Esophagus muscularis mucosa (tissue), 4 donors: Measurements from ENCODE around the gene ABCC8.

Experiments used
- EP300 ChIP-seq: sonication (generic); formaldehyde crosslinking; IDR thresholded peaks from one replicate; pipeline ENCODE4 v1.6.1; 2017; ENCODE audit warnings: antibody characterized with exemption
- POLR2A ChIP-seq: fragments of 450-650 bp; IDR thresholded peaks from one replicate; pipeline ENCODE4 v1.6.1; 2017; ENCODE audit warnings: antibody characterized with exemption, moderate library complexity, mild to moderate bottlenecking, low read depth
- POLR2AphosphoS5 ChIP-seq, 2 donors: sonication (generic); formaldehyde crosslinking; IDR thresholded peaks; one replicate each; pipeline ENCODE4 v1.6.1; 2017; ENCODE audit warnings: antibody characterized with exemption in 2 of 2
- TF ChIP-seq, protein P1 (sequence below), 3 experiments: fragments of 200-600 bp in 2 of 3; fragments of 450-650 bp in 1 of 3; sonication (generic) in 2 of 3; IDR thresholded peaks; one replicate each; pipeline ENCODE4 v1.5.1; 2017 to 2019; ENCODE audit warnings: antibody characterized with exemption in 3 of 3, mild to moderate bottlenecking in 2 of 3, moderate library complexity in 1 of 3

DNA sequence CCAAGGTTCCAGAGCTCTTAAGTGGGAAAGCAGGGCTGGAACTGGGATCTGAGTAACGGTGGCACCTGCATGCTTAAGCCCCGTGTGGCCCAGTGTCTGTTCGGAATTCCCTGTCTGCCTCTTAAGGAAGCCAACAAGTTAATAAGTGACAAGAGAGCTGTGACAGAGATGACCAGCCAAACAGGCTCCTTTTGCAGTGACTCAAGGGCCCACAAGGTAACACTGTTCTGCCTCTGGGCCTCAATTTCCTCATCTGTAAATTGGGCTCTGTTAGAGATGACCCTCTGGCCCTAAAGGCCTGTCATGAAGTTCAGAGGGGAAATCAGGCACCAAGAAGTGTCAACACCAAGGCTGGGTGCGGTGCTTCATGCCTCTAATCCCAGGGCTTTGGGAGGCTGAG lies 48.9 kb upstream of the ABCC8 start:
- TF ChIP-seq POLR2A (no peak), POLR2AphosphoS5 (IDR thresholded peaks at IDR 0.05) (no peak), EP300 (no peak)
- TF ChIP-seq, protein P1, sequence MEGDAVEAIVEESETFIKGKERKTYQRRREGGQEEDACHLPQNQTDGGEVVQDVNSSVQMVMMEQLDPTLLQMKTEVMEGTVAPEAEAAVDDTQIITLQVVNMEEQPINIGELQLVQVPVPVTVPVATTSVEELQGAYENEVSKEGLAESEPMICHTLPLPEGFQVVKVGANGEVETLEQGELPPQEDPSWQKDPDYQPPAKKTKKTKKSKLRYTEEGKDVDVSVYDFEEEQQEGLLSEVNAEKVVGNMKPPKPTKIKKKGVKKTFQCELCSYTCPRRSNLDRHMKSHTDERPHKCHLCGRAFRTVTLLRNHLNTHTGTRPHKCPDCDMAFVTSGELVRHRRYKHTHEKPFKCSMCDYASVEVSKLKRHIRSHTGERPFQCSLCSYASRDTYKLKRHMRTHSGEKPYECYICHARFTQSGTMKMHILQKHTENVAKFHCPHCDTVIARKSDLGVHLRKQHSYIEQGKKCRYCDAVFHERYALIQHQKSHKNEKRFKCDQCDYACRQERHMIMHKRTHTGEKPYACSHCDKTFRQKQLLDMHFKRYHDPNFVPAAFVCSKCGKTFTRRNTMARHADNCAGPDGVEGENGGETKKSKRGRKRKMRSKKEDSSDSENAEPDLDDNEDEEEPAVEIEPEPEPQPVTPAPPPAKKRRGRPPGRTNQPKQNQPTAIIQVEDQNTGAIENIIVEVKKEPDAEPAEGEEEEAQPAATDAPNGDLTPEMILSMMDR (IDR thresholded peaks at IDR 0.05) = no peak
